Esophagus squamous epithelium (tissue), 4 donors: ENCODE data around the gene ACCS.

ENCODE experiments used
- CTCF ChIP-seq, 6 experiments: fragments of 450-650 bp in 4 of 6; fragments of 200-600 bp in 2 of 6; sonication (generic) in 2 of 6; IDR thresholded peaks; one replicate each; pipeline ENCODE4 v1.5.1; 2016 to 2019; ENCODE audit warnings: antibody characterized with exemption in 6 of 6, mild to moderate bottlenecking in 4 of 6, moderate library complexity in 4 of 6
- POLR2A ChIP-seq, 4 donors: fragments of 450-650 bp; IDR thresholded peaks; one replicate each; pipeline ENCODE4 v1.6.1; 2017; ENCODE audit warnings: antibody characterized with exemption in 4 of 4, mild to moderate bottlenecking in 4 of 4, moderate library complexity in 3 of 4

GRCh38 chr11:44113018-44113417 lies 46.9 kb downstream of the ACCS start:
- TF ChIP-seq CTCF (IDR thresholded peaks at IDR 0.05) (no peak), POLR2A (IDR thresholded peaks at IDR 0.05) (no peak)
